ENCODE measurements around the gene TINAGL1. TPM values are rescaled to one million over a fixed set of nuclear protein-coding genes. Genes with fewer than 3 reads are reported as not detected.

The TINAGL1 gene
- total RNA-seq, 1 experiment from 2014 or later: 57.9 TPM

DNA sequence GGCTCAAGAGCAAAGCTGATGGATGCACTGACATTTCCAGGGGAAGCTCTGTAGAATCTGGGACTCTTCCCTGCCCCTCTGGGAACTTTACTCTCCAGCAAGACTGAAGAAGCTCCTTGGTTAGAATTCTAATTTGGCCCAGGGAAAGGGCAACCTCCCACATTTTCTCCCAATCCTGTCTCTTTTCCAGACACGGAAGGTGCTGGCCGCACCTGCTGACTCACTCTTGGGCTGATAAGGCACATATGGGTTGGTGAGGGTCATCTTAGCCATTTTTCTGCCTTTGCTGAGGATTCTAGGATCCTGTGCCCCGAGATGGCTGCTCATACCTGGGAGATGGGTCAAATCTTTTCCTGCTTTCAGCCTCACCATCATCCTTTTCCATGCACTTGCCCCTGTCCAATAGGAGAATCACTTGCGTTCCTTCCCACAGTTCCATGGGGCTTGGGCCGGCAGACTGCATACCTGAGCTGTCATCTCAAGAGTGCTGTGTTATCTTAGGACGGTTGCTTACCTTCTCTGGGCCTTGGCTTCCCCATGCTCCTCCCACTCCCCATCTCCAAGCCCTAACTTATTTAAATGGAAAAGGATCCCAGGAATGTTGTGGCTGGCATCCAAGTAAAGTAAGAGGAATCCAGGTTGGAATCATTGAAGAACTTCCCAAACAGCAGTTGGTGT lies 1.3 kb downstream of the TINAGL1 start:
- H3K9me3 ChIP-seq (ENCODE audit: control insufficient read depth in 1 of 2, insufficient read depth in 1 of 2, low read depth in 1 of 2, low read length in 2 of 2): no peaks in the 10 kb centered on the region
- CTCF ChIA-PET: interaction anchor here (1.0 to 2.5 kb wide), 5 partner anchors 10 to 211 kb away, joined by 3 to 8 read pairs (median 3); no protein-coding TSS in a partner anchor
- TF ChIP-seq CEBPB (IDR thresholded peaks at IDR 0.05; ENCODE audit: low read depth) (no peak), POLR2AphosphoS5 (IDR thresholded peaks at IDR 0.05; ENCODE audit: low read depth, low read length) (peak; percentile 34; the same call in 1 of the 2 replicates)
- peak overlapping the region; percentile 96 for H3K4me2 ChIP-seq (ENCODE audit: low read length)
- peak overlapping the region; percentile 86 for H3K9ac ChIP-seq (ENCODE audit: low read length)
- POLR2A ChIA-PET: interaction anchor here (1.4 kb wide), 1 partner anchor 14 kb away, joined by 3 read pairs; no protein-coding TSS in a partner anchor
- H4K20me1 ChIP-seq (ENCODE audit: insufficient read depth): no peaks in the 10 kb centered on the region
- no peaks in the 10 kb centered on the region for H3K9me2 ChIP-seq (ENCODE audit: insufficient read depth)
- DNase-seq (ENCODE audit: low read depth, low spot score) (no peak), ATAC-seq (peak; percentile 21)
- no peak overlapping the region for H2AFZ ChIP-seq (ENCODE audit: low read depth, low read length, poor library complexity, severe bottlenecking)
- intact Hi-C loops (cut with micrococcal nuclease): no loop called here
- H3K4me1 ChIP-seq (ENCODE audit: control insufficient read depth in 1 of 2, insufficient read depth in 2 of 2, low read length in 2 of 2): peaks cover 52 to 81% of the 10 kb centered on the region in 2 experiments
- no peaks in the 10 kb centered on the region for H3K27me3 ChIP-seq (ENCODE audit: insufficient read depth, low read length)
- H3K27ac ChIP-seq (ENCODE audit: low read depth, low read length): peak overlapping the region; percentile 92
- peak overlapping the region; percentile 73 to 96 for H3K4me3 ChIP-seq (replicated peaks in 1 of 2; ENCODE audit: low read depth in 1 of 2, low read length in 2 of 2)
- peaks cover 50% of the 10 kb centered on the region for H3K79me2 ChIP-seq (ENCODE audit: insufficient read depth, low read length)
- no TSS peak for BruUV-seq (replicated peaks)
- RAD21 ChIA-PET (ENCODE audit: low non-redundant PET in 1 of 2, low total read pairs in 2 of 2, uncharacterized antibody in 2 of 2, unreplicated experiment in 2 of 2): no interaction called here
- H3K36me3 ChIP-seq (ENCODE audit: control insufficient read depth in 1 of 2, insufficient read depth in 2 of 2, low read length in 2 of 2): peaks cover 0 to 10% of the 10 kb centered on the region in 2 experiments; a peak in 1 of 4 replicates

- CTCF ChIA-PET: no interaction called here
- POLR2A ChIA-PET: no interaction called here
- no TSS peak for BruUV-seq (replicated peaks)
- no peak overlapping the region for H2AFZ ChIP-seq (ENCODE audit: low read depth, low read length, poor library complexity, severe bottlenecking)
- H3K27me3 ChIP-seq (ENCODE audit: insufficient read depth, low read length): no peaks in the 10 kb centered on the region
- peak overlapping the region; percentile 9 for H3K4me2 ChIP-seq (ENCODE audit: low read length)
- H3K9ac ChIP-seq (ENCODE audit: low read length): no peak overlapping the region
- DNase-seq (ENCODE audit: low read depth, low spot score): no peak
- peaks cover 0 to 25% of the 10 kb centered on the region in 2 experiments; a peak in 1 of 4 replicates for H3K36me3 ChIP-seq (ENCODE audit: control insufficient read depth in 1 of 2, insufficient read depth in 2 of 2, low read length in 2 of 2)
- H3K4me1 ChIP-seq (ENCODE audit: control insufficient read depth in 1 of 2, insufficient read depth in 2 of 2, low read length in 2 of 2): peaks cover 45 to 81% of the 10 kb centered on the region in 2 experiments
- intact Hi-C loops (cut with micrococcal nuclease): no loop called here
- peaks cover 50% of the 10 kb centered on the region for H3K79me2 ChIP-seq (ENCODE audit: insufficient read depth, low read length)
- no peak overlapping the region for H3K4me3 ChIP-seq (replicated peaks in 1 of 2; ENCODE audit: low read depth in 1 of 2, low read length in 2 of 2)
- ATAC-seq: no peak
- RAD21 ChIA-PET (ENCODE audit: low non-redundant PET in 1 of 2, low total read pairs in 2 of 2, uncharacterized antibody in 2 of 2, unreplicated experiment in 2 of 2): no interaction called here
- TF ChIP-seq, protein P1, sequence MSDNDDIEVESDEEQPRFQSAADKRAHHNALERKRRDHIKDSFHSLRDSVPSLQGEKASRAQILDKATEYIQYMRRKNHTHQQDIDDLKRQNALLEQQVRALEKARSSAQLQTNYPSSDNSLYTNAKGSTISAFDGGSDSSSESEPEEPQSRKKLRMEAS (IDR thresholded peaks at IDR 0.05): no peak
- TF ChIP-seq EZH2 (IDR thresholded peaks at IDR 0.05) (no peak), CEBPB (IDR thresholded peaks at IDR 0.05; ENCODE audit: low read depth) (no peak), POLR2AphosphoS5 (IDR thresholded peaks at IDR 0.05; ENCODE audit: low read depth, low read length) (no peak), ZNF274 (IDR thresholded peaks at IDR 0.05; ENCODE audit: low read depth, low read length) (no peak), YY1 (IDR thresholded peaks at IDR 0.05; ENCODE audit: extremely low read depth, insufficient replicate concordance, low read depth, low read length) (no peak), SP1 (IDR thresholded peaks at IDR 0.05; ENCODE audit: low read depth) (no peak), EGR1 (IDR thresholded peaks at IDR 0.05; ENCODE audit: low read depth) (no peak), SIN3A (IDR thresholded peaks at IDR 0.05; ENCODE audit: low read depth) (no peak), ATF3 (IDR thresholded peaks at IDR 0.05) (no peak)
- TF ChIP-seq, protein P2, sequence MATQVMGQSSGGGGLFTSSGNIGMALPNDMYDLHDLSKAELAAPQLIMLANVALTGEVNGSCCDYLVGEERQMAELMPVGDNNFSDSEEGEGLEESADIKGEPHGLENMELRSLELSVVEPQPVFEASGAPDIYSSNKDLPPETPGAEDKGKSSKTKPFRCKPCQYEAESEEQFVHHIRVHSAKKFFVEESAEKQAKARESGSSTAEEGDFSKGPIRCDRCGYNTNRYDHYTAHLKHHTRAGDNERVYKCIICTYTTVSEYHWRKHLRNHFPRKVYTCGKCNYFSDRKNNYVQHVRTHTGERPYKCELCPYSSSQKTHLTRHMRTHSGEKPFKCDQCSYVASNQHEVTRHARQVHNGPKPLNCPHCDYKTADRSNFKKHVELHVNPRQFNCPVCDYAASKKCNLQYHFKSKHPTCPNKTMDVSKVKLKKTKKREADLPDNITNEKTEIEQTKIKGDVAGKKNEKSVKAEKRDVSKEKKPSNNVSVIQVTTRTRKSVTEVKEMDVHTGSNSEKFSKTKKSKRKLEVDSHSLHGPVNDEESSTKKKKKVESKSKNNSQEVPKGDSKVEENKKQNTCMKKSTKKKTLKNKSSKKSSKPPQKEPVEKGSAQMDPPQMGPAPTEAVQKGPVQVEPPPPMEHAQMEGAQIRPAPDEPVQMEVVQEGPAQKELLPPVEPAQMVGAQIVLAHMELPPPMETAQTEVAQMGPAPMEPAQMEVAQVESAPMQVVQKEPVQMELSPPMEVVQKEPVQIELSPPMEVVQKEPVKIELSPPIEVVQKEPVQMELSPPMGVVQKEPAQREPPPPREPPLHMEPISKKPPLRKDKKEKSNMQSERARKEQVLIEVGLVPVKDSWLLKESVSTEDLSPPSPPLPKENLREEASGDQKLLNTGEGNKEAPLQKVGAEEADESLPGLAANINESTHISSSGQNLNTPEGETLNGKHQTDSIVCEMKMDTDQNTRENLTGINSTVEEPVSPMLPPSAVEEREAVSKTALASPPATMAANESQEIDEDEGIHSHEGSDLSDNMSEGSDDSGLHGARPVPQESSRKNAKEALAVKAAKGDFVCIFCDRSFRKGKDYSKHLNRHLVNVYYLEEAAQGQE (IDR thresholded peaks at IDR 0.05; ENCODE audit: low read depth): no peak
- TF ChIP-seq, protein P3, sequence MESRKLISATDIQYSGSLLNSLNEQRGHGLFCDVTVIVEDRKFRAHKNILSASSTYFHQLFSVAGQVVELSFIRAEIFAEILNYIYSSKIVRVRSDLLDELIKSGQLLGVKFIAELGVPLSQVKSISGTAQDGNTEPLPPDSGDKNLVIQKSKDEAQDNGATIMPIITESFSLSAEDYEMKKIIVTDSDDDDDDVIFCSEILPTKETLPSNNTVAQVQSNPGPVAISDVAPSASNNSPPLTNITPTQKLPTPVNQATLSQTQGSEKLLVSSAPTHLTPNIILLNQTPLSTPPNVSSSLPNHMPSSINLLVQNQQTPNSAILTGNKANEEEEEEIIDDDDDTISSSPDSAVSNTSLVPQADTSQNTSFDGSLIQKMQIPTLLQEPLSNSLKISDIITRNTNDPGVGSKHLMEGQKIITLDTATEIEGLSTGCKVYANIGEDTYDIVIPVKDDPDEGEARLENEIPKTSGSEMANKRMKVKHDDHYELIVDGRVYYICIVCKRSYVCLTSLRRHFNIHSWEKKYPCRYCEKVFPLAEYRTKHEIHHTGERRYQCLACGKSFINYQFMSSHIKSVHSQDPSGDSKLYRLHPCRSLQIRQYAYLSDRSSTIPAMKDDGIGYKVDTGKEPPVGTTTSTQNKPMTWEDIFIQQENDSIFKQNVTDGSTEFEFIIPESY (IDR thresholded peaks at IDR 0.05; ENCODE audit: extremely low read depth, insufficient replicate concordance, low read length): no peak
- no peaks in the 10 kb centered on the region for H4K20me1 ChIP-seq (ENCODE audit: insufficient read depth)
- H3K9me3 ChIP-seq (ENCODE audit: control insufficient read depth in 1 of 2, insufficient read depth in 1 of 2, low read depth in 1 of 2, low read length in 2 of 2): no peaks in the 10 kb centered on the region
- no peaks in the 10 kb centered on the region for H3K9me2 ChIP-seq (ENCODE audit: insufficient read depth)
- H3K27ac ChIP-seq (ENCODE audit: low read depth, low read length): no peak overlapping the region
These were observed 3.1 kb downstream of the TINAGL1 start for GRCh38 chr1:31579374-31579773.
